Astrocyte (in vitro differentiated cells and primary cell): ENCODE measurements around the gene RBM22. TPM values are rescaled to one million over a fixed set of nuclear protein-coding genes. Genes with fewer than 3 reads are reported as not detected.

Experiments used
- DNase-seq: peaks from one replicate; pipeline ENCODE4 v3.0.0-alpha.2; 2010; ENCODE audit warnings: low read depth
- FAIRE-seq: peaks from 2 replicates; lab custom pipeline; 2011; peaks lifted over from hg19 to GRCh38; lab: Jason Lieb, UNC
- H2AFZ ChIP-seq: 2 replicates; pipeline ENCODE4 v1.6.0; 2012; ENCODE audit warnings: low read depth, low read length, inconsistent platforms
- H3K27ac ChIP-seq: 2 replicates; pipeline ENCODE4 v1.5.1; 2011; ENCODE audit warnings: low read depth, low read length, inconsistent platforms
- H3K27me3 ChIP-seq: 2 replicates; pipeline ENCODE4 v1.6.0; 2011; ENCODE audit warnings: low read length, inconsistent platforms; ENCODE audit not compliant: insufficient read depth
- H3K36me3 ChIP-seq: 2 replicates; pipeline ENCODE4 v1.5.1; 2011; ENCODE audit warnings: low read length, inconsistent platforms; ENCODE audit not compliant: insufficient read depth
- H3K4me1 ChIP-seq: 2 replicates; pipeline ENCODE4 v1.5.1; 2011; ENCODE audit warnings: low read length, inconsistent platforms; ENCODE audit not compliant: insufficient read depth
- H3K4me2 ChIP-seq: 2 replicates; pipeline ENCODE4 v1.6.0; 2012; ENCODE audit warnings: low read length, inconsistent platforms
- H3K4me3 ChIP-seq: 2 replicates; pipeline ENCODE4 v1.5.1; 2011; ENCODE audit warnings: low read depth, mild to moderate bottlenecking, low read length, inconsistent platforms; ENCODE audit not compliant: insufficient read depth
- H3K79me2 ChIP-seq: 2 replicates; pipeline ENCODE4 v1.6.0; 2012; ENCODE audit warnings: mild to moderate bottlenecking, low read length, inconsistent platforms; ENCODE audit not compliant: insufficient read depth
- H3K9ac ChIP-seq: 2 replicates; pipeline ENCODE4 v1.6.0; 2012; ENCODE audit warnings: mild to moderate bottlenecking, low read length, inconsistent platforms
- H3K9me3 ChIP-seq: 2 replicates; pipeline ENCODE4 v1.5.1; 2012; ENCODE audit warnings: low read depth, mild to moderate bottlenecking, low read length, inconsistent platforms; ENCODE audit not compliant: insufficient read depth
- H4K20me1 ChIP-seq: 2 replicates; pipeline ENCODE4 v1.6.0; 2012; ENCODE audit warnings: low read length, inconsistent platforms; ENCODE audit not compliant: insufficient read depth
- H3K27ac Mint-ChIP-seq: one replicate; pipeline ENCODE4 v1.8.0; 2021; ENCODE audit warnings: mild to moderate bottlenecking, mixed read lengths; ENCODE audit not compliant: unreplicated experiment
- H3K27me3 Mint-ChIP-seq: one replicate; pipeline ENCODE4 v1.8.0; 2021; ENCODE audit warnings: low read depth, mixed read lengths; ENCODE audit not compliant: unreplicated experiment
- H3K36me3 Mint-ChIP-seq: one replicate; pipeline ENCODE4 v1.8.0; 2021; ENCODE audit warnings: low read depth, mixed read lengths; ENCODE audit not compliant: unreplicated experiment
- H3K4me1 Mint-ChIP-seq: one replicate; pipeline ENCODE4 v1.8.0; 2021; ENCODE audit warnings: low read depth, mixed read lengths; ENCODE audit not compliant: unreplicated experiment
- H3K4me3 Mint-ChIP-seq: one replicate; pipeline ENCODE4 v1.8.0; 2021; ENCODE audit warnings: mild to moderate bottlenecking, moderate library complexity, mixed read lengths; ENCODE audit not compliant: unreplicated experiment
- H3K9me3 Mint-ChIP-seq: one replicate; pipeline ENCODE4 v1.8.0; 2021; ENCODE audit warnings: mild to moderate bottlenecking, mixed read lengths; ENCODE audit not compliant: unreplicated experiment
- CTCF ChIP-seq: IDR thresholded peaks from 2 replicates; pipeline ENCODE4 v1.5.1; 2011; ENCODE audit warnings: low read depth, mild to moderate bottlenecking, inconsistent platforms, low read length, moderate library complexity; ENCODE audit not compliant: insufficient read depth
- EZH2 ChIP-seq: IDR thresholded peaks from 2 replicates; pipeline ENCODE4 v1.6.1; 2012; ENCODE audit warnings: mild to moderate bottlenecking, low read length, inconsistent platforms; ENCODE audit not compliant: insufficient read depth
- total RNA-seq: library from RNA; stranded (reverse); gene quantifications from 2 replicates; pipeline ENCODE4 v1.2.1, GENCODE V29; 2021

Gene RBM22
- total RNA-seq, 1 donor from 2014 or later, result 47.4 TPM

GRCh38 chr5:150670275-150670947 lies 30.5 kb downstream of the RBM22 start:
- Histone ChIP-seq H3K27me3 (no peaks in the 10 kb centered on the region), H3K4me3 (no peak overlapping the region), H4K20me1 (no peaks in the 10 kb centered on the region), H3K4me1 (peaks cover 22% of the 10 kb centered on the region), H3K79me2 (no peaks in the 10 kb centered on the region), H3K4me2 (no peak overlapping the region), H3K9me3 (no peaks in the 10 kb centered on the region), H3K27ac (no peak overlapping the region), H3K36me3 (no peaks in the 10 kb centered on the region), H2AFZ (no peak overlapping the region), H3K9ac (no peak overlapping the region)
- H3K4me3 Mint-ChIP-seq, result peak overlapping the region; percentile 73
- no peak for DNase-seq
- H3K27ac Mint-ChIP-seq, result no peak overlapping the region
- FAIRE-seq, result no peak
- H3K36me3 Mint-ChIP-seq, result peaks cover 1% of the 10 kb centered on the region
- no peaks in the 10 kb centered on the region for H3K27me3 Mint-ChIP-seq
- H3K9me3 Mint-ChIP-seq, result no peaks in the 10 kb centered on the region
- peaks cover 12% of the 10 kb centered on the region for H3K4me1 Mint-ChIP-seq
- TF ChIP-seq EZH2 (no peak), CTCF (no peak)

- no peak for TF ChIP-seq EZH2
- Histone ChIP-seq H3K27me3 (peaks cover 14% of the 10 kb centered on the region), H3K9ac (no peak overlapping the region), H3K4me2 (no peak overlapping the region), H3K27ac (no peak overlapping the region), H3K4me3 (no peak overlapping the region), H4K20me1 (no peaks in the 10 kb centered on the region), H3K9me3 (no peaks in the 10 kb centered on the region), H3K79me2 (no peaks in the 10 kb centered on the region), H2AFZ (no peak overlapping the region), H3K36me3 (no peaks in the 10 kb centered on the region), H3K4me1 (no peaks in the 10 kb centered on the region)
- H3K36me3 Mint-ChIP-seq, result no peaks in the 10 kb centered on the region
- no peak overlapping the region for H3K27ac Mint-ChIP-seq
- peaks cover 25% of the 10 kb centered on the region for H3K27me3 Mint-ChIP-seq
- no peak for DNase-seq
- H3K9me3 Mint-ChIP-seq, result no peaks in the 10 kb centered on the region
- peaks cover 5% of the 10 kb centered on the region for H3K4me1 Mint-ChIP-seq
- H3K4me3 Mint-ChIP-seq, result no peak overlapping the region
- no peak for FAIRE-seq
Observed at GRCh38 chr5:150665044-150665443, 35.8 kb downstream of the RBM22 start.

GRCh38 chr5:150663936-150664335 lies 36.9 kb downstream of the RBM22 start:
- Histone ChIP-seq H2AFZ (no peak overlapping the region), H3K9me3 (no peaks in the 10 kb centered on the region), H3K27me3 (peaks cover 14% of the 10 kb centered on the region), H3K4me3 (no peak overlapping the region), H3K79me2 (no peaks in the 10 kb centered on the region), H3K4me1 (no peaks in the 10 kb centered on the region), H3K27ac (no peak overlapping the region), H3K4me2 (no peak overlapping the region), H4K20me1 (peaks cover 3% of the 10 kb centered on the region), H3K9ac (no peak overlapping the region), H3K36me3 (no peaks in the 10 kb centered on the region)
- H3K36me3 Mint-ChIP-seq, result no peaks in the 10 kb centered on the region
- FAIRE-seq (no peak), DNase-seq (no peak)
- no peaks in the 10 kb centered on the region for H3K9me3 Mint-ChIP-seq
- H3K4me1 Mint-ChIP-seq, result peaks cover 8% of the 10 kb centered on the region
- no peak for TF ChIP-seq CTCF
- TF ChIP-seq EZH2, result no peak
- no peak overlapping the region for H3K4me3 Mint-ChIP-seq
- H3K27me3 Mint-ChIP-seq, result peaks cover 28% of the 10 kb centered on the region
- no peak overlapping the region for H3K27ac Mint-ChIP-seq
